Activated T-cell treated with anti-CD3 and anti-CD28 coated beads for 24 hours (primary cell): ENCODE results near the gene GCSAML.
"Not testable (repeated sequence)": the region's sequence is repeated elsewhere in the genome, so short reads cannot be mapped to it uniquely, and the experiment has no call there.

Source experiments
- DNase-seq: peaks from one replicate; pipeline ENCODE4 v3.0.0-alpha.2; 2020; ENCODE audit warnings: low read depth

GCSAML gene

DNA sequence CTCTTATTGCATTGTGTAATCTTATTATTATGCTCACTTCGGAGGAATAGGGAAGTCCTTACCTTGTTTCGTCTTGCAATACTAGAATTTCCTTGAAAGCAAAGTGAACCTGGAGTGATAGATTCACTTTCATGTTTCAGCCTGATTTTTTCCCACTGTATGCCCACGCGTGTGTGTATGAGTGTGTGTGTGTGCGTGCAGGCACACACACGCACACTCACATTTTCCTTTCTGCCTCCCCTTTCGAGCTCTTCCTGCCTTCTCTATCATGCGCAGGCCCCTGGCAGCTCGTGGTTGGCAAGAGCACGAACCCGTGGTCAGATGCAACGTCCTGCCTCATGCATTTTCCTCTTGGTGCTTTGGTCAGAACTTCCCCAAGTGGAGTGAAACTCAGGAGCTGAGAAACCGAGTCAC, at the start of gene GCSAML:
TSS of gene GCSAML (plus strand) at position 366 of the 414 bp plus-strand sequence. CDS start 58 bp downstream, outside the sequence.
- peak; percentile 7 for DNase-seq

DNA sequence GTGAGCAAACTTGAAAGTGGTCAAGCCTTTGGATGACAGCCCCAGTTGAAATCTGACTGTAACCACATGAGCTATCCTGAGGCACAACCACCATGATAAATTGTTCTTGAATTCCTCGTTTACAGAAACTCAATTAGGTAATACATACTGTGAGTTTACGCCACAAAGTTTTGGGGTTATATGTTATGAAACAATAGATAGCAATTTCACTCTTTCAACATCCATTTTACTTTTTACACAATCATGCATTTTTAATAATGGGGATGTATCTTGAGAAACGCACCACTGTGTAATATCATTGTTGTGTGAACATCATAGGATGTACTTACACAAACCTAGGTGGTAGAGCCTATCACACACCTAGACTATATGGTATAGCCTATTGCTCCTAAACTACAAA, 48.1 kb upstream of the GCSAML start:
- no peak for DNase-seq

DNA sequence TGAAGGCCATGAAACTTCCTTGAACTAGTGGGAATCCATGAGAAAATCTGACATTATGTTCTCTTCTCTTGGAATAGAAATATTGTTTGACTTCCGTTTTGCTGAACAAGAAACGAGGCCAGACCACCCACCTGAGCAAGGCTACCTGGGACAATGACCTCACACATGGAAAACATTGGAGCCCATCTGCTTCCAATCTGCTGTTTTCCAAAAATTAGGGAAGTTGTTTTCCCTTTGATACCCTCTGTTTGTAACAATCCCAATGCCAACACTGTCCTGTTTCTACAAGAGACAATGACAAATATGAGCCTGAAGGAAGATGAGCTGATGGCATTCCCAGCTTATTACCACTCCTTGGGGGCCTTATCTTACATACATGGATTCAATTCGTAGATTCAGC, 42.1 kb upstream of the GCSAML start:
- DNase-seq: no peak

DNA sequence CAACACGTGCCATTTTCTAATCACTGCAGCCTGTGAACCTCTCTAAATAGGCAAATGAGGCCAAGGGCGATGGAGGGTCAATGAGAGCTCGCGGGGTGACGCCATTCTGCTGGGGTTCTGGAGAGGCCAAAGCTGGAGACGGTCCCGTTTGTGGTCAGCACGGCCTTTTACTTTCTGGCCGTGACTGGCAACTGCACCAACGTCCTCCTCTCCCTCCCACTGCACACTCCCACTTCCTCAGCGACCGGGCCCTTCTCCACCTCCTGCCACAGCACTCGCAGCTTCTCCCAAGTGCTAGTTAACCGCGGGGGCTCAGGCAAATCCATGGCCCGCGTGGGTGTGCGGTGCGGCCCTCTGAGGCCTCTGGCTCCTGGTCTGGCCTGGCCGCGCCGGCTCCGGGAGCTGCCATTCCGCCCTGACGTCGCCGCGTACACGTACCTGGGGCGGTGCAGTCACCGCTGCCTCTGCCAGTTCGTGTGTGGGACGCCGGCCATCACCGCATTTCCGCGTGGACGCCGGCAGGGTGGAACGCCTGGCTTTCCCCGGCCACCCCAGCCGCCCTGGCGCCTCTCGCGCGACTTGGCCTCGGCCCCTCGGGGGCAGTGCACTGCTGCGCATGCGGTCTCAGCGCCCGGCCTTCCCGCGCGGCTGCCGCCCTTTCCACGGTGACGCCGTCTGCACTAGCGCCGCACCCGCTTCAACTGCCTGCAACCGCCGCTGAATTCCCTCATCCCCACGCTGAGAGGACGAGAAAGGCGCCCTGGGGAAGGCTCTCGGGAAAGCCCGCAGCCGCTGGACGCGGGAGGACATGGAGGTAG, 30.9 kb upstream of the GCSAML start:
- DNase-seq: no peak

DNA sequence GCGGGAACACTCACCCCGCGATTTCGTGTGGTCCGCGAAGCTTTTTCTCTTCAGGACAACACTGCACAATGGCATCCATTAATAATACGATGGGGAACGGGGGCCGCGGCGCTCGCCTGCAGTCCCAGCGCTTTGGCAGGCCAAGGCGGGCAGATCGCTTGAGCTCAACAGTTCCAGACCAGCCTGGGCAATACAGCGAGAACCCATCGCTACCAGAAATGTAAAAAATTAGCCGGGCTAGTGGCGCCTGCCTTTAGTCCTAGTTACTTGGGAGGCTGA, 30.4 kb upstream of the GCSAML start:
- no peak for DNase-seq

DNA sequence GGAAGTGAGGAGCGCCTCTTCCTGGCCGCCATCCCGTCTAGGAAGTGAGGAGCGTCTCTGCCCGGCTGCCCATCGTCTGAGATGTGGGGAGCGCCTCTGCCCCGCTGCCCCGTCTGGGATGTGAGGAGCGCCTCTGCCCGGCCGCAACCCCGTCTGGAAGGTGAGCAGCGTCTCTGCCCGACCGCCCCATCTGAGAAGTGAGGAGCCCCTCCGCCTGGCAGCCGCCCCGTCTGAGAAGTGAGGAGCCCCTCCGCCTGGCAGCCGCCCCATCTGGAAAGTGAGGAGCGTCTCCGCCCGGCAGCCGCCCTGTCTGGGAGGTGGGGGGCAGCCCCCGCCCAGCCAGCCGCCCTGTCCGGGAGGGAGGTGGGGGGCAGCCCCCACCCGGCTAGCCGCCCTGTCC, 27.0 kb upstream of the GCSAML start:
- DNase-seq: not testable (repeated sequence)

DNA sequence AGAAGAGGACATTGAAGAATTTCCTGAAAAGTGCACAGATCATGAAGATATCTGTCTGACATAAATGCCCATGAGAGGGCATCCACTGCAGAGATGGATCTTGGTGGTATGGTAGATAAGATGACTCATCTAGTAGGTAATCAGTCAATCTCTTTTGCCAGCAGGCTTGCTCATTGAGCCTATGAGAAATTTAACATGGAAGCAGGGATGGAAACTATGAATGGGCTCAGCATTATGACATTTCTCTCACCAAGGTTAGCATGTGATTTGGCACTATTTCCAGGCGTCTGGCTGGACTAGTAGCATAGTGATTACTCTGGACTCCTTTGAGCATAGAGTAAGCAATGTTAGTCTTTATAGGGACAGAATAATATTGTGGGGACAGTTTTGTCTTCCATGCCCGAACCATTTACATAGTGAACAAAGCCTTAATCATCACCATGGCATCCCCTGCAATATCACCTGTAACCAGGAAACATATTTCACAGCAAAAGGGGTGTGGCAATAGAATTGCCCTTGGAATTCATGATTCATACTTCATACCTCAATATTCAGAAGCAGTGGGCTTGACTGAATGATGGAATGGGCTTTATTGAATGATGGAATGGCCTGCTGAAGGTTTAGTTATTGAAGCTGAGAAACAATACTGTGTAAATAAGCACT, 20.0 kb upstream of the GCSAML start:
- no peak for DNase-seq

DNA sequence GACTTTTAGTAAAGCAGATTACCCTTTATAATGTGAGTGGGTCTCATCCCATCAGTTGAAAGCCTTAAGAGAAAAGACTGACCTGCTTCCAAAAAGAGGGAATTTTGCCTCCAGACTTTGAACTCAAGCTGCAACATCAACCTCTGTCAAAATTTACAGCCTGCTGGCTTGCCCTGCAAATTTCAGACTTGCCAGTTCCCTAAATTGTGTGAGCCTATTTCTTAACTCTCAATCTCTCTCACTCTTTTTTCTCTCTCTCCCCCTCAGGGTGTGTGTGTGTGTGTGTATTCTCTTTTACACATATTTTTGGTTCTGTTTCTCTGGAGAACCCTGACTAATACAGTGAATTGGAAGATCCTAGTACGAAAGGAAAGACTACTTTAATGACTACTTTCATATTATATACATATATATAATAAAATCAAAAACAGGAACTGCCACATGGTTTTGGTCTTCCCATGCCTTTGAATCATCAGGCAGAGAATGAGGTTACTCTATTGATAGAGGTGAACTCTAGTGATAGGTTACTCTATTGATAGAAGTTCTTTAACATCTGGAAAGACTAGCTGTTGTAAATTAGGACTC, 19.1 kb upstream of the GCSAML start:
- no peak for DNase-seq

DNA sequence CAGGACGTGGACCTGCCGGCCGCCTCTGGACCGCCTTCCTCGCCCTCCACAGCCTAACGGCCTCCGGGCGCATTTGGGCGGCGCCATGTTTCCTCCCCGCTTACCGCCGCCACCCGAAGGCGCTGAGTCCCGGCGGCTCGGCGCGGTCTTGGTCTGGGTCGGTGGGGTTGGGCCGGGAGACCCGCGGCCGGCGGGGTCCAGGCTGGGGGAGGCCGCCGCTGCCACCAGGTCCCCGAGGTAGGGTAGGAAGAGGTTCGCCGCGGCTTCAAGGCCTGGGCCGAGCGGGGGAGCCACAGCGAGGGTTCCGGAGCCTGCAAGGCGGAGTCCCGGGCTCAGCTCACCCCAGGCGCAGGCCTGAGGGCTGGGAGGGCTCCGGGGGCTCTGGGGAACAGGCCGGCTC, 18.1 kb upstream of the GCSAML start:
- DNase-seq: no peak

DNA sequence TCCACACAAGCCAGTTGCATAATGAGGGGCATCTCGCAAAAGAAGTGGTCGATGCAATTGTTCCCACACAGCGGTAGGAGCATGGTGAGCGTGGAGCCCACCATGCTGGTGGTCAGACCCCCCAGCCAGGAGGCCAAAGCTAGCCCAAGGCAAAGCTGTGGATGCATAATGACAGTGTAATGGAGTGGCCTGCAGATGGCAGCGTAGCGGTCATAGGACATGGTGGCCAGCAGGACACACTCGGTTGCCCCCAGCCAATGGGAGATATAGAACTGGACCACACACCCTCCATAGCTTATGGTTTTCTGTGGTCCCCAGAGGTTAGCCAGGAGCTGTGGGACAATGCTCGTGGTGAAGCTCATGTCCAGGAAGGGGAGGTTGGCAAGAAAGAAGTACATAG, 17.0 kb upstream of the GCSAML start:
- no peak for DNase-seq

DNA sequence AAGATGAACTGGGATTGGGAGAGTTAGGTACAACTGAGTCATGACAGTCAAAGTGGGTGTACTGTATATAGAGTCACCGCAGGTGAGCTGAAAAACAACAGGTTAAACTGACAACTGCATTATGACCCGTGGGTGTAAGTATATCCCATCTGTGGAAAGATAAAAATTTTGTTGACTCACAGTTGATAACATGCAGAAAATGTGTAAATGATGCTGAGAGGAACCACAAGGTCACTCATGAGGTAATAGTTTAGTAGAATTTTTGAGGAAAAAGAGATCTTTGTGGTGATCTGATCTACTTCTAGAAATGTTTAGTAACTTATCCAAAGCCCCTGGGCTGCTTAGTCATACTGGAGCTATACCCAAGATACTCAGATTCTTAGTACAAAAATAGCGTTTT, 13.5 kb upstream of the GCSAML start:
- no peak for DNase-seq

DNA sequence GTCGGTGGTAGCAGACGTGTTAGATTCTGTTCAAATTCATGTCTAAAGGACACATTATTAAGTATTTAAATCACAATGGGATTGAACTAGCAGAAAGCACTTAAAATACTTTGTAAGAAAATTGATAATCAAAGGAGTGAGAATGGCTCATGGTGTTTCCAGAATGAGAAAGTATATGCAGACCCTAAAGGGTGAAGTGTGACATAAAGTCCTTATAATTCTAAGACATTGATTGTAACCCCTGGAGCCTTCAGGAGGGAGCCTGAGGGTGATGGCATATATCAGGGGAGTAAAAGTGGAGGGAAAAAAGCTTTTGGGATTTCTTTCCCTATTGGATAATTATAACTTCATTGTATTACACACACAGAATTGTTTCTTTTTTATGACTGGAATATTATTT, 12.6 kb upstream of the GCSAML start, which contains the start of gene OR2C3:
TSS of gene OR2C3 (minus strand) at position 101 of the 400 bp plus-strand sequence. CDS start 3,929 bp downstream, outside the sequence.
- no peak for DNase-seq

DNA sequence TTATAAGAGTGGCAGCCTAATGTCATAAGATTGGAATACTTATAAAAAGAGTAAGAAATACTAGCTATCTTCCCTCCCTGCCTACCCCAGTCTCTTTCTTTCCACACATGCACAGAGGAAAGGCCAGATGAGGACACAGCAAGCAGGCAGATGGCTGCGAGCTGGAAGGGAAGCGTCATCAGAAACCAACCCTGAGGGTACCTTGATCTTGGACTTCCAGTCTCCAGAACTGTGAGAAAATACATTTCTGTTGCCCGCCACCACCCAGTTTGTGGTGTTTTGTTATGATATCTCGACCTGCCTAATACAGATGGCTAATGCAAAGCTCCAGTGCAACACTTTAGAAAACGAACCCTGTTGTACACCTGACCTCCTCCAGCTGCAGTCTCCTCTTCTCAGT, 10.4 kb upstream of the GCSAML start:
- DNase-seq: no peak

DNA sequence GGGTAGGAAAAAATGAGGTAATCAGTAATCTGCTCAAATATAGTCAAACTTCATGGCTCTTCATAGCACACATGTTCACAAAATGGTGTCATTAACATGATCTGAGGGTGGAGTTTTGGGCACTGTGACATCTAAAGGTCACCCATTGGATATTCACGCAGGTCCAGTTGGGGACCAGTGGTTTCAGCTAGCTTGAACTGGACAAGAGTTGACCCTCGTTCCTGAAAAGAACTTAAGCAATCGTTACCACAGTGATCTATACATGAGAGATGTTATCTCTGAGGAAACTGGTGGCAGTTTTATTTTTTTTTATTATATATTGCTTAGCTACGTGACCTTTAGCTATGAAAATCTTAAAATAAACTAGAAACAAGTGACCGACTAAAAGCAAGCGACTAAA, 9.7 kb upstream of the GCSAML start:
- no peak for DNase-seq

DNA sequence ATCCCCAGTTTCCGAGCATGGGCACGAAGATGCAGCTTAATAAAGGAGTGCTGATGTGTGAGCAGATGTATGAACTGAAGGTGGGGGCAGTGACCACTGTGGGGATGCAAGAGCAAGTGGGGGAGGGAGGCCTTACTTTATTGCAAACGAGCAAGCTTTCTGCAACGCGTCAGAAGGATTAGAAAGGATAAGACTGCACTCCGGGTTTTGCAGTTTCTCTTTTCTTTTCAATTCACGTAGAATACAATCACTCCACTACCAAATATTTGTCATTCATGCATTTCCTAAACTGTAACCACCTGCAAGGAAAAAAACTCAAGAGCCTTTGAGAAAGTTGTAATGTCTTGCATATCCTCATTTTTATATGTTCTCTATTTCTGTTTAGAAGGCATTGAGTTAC, 8.4 kb upstream of the GCSAML start:
- DNase-seq: no peak

DNA sequence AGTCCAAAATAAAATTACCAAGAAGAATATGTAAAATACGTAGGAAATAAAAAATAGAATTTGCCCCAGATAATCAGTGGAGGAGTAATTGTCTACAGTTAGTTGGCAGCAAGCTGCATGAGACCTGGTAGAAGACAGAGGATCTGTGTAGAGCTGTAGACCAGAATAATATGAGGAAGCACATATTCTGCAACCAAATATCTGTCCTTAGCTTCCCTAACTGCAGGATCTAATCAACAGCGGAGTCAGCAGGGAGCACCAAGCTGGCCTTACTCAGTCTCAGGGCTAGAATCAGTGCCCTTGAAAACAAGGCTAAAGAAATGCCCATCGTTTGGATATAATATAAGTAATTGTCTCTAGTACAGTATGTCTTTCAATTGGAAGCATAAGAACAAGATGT, 6.1 kb upstream of the GCSAML start:
- DNase-seq: no peak

DNA sequence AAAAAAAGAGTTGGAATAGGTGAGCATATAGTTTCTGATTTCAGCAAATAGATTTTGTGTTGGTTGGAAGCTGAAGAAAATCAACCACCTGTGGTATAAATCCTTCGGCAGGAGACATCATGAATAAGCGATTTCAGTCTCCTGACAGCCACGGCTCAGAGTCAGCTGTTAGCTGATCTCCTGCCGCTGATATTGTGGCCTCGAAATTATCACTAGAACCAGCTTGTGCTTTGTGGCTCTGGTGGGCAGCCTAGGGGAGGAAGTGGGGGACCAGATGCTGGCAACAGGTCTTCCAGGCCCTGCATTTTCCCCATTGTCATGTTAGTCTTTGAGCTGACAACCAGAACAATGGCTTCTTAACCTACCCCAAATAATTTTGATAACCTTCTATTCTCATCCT, 842 bp upstream of the GCSAML start:
- DNase-seq: no peak

DNA sequence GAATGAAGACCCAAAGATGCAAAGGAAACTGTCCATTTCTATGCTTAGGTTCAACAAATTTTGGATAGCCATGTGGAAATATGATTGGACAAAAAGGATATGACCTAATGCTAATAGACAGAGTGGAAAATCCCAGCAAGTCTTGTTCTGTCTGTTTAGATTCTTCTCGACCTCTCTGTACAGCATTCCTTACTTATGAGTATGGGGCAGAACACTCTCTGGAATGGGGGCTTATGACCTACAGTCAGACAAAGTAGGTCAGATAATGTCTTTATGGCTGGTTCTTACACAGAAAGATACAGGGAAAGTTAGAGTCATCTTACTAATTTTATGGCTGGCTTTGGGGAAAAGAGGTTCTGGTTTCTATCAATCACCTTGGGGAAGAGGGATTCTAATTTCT, 2.8 kb downstream of the GCSAML start:
- DNase-seq: no peak

DNA sequence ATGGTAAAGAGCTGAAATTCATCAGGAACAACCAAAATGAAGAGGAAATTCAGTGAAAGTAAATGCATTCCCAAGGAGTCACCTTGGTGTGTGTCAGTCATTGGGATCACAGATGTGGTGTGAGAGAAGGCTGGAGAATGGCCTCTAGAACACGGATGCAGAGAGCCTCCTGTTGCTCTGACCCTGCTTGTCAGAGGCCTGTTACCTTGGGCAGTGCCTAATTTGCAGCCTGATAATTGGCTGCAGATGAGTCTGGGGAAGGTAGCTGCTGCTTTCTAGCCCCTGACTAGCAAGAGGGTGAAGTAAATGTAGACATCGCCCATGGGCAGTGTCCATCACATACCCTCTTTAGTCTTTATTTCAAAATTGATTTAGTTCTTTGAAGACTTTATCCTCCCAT, 3.3 kb downstream of the GCSAML start:
- no peak for DNase-seq

DNA sequence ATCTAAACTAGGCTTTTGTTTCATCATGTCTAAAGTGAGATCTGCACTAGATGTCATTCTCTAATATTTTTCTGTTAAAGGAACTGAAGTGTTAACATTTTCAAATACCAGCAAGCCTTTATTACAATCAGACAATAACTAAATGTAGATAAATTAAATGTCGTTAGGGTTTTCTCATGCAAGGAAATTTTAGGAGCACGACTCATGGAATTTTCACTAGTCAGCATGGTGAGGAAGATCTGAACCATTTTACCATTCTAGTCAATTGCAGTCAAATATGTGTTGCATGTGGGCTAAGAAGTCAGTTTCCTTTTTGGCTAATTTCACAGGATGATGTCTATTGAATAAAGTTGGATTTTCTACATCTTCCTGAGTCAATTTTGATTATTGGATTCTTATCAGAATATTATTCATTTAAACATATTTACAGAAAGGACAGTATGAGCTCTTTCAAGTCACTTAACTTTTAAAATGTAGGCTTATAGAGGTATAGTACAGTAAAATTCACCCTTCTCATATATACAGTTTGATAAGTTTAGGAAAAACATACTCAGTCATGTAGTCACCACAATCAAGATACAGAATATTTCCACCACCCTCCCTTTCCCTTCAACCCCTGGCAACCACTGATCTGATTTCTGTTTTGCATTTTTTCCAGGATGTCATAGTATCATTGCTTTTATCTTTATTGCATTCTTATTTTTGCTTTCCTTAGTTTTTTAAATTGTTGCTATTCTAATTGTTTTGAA, 9.2 kb downstream of the GCSAML start:
- no peak for DNase-seq

DNA sequence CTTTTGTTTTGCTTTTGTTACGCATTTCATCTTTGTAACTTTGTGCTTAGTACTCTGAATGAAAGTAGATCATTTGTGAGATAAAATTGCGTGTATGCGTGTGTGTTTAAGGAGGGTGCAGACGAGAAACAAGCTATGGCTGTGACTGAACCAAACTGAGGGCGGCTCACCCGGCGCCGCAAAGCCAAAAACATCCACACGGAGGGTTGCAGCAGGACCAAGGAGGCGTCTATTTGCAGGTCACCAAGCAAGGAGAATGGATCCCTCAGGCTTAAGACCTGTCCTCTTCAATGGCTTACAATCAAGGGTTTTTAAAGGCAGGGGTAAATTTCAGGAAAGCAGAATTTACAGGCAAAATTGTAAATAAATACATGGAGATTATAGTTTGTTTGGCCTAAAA, 12.8 kb downstream of the GCSAML start:
- DNase-seq: no peak

DNA sequence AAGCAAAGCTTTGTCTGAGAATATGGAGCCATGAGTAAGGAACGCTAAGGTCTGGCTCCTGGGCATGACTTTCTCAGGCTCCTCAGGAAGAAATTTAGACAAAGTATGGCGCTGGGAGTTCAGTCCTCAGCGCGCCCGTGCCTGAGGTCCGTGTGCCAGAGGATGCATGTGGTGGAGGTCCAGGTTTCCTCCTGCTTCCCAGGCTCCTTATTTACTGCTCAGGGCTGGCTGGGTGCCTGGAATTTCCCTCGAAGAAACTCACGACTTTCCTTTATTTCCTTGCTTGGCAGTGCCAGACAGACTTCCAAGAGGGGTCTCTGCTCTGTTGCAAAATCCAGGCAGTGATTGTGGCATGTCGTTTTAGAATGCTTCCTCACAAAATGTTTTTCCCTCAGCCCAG, 13.3 kb downstream of the GCSAML start:
- no peak for DNase-seq

DNA sequence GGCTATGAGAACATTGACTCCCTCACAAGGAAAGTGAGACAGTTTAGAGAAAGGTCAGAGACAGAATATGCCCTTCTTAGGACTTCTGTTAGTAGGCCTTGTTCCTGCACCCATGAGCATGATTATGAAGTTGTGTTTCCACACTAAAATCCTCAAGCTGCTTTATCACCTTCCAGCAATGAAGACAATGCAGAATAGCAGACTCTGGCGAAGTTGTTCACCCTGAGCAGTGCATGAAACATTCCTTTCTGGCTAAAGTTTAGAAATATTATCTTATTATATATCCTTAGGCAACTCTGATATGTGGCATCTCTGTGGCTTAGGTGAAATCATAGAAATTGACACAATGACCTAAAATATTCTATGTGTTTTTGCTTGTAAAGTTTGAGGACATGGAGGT, 25.3 kb downstream of the GCSAML start:
- DNase-seq: no peak
